Measurements from ENCODE around the gene TGM2. TPM values are rescaled to one million over a fixed set of nuclear protein-coding genes. Genes with fewer than 3 reads are reported as not detected.

Gene TGM2
- total RNA-seq, 1 donor = 1.9 TPM

- no peak for DNase-seq (ENCODE audit: low read depth in 2 of 3, low spot score in 2 of 3)
These were observed 13.0 kb upstream of the TGM2 start for GRCh38 chr20:38178065-38178491.

DNA sequence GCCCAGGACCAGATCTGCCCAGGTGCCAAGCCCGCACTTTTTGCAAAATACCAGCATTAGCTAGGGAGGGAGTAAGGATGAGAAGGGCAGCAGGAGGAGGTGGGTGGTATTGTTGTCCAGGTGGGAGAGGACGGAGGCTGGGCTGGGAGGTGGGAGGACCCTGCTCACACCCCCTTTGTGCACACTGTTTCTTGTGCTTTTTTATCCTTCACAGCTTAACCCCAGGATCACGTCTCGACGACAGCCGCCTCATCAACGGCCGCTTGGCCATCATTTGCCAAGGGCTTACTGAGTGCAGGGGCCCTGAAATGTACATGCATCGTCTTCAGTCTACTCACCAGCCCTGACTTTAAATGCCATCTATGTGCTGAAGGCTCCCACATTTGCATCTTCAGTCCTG is 12.1 kb upstream of the TGM2 start:
- DNase-seq (ENCODE audit: low read depth in 2 of 3, low spot score in 2 of 3) = no peak

DNA sequence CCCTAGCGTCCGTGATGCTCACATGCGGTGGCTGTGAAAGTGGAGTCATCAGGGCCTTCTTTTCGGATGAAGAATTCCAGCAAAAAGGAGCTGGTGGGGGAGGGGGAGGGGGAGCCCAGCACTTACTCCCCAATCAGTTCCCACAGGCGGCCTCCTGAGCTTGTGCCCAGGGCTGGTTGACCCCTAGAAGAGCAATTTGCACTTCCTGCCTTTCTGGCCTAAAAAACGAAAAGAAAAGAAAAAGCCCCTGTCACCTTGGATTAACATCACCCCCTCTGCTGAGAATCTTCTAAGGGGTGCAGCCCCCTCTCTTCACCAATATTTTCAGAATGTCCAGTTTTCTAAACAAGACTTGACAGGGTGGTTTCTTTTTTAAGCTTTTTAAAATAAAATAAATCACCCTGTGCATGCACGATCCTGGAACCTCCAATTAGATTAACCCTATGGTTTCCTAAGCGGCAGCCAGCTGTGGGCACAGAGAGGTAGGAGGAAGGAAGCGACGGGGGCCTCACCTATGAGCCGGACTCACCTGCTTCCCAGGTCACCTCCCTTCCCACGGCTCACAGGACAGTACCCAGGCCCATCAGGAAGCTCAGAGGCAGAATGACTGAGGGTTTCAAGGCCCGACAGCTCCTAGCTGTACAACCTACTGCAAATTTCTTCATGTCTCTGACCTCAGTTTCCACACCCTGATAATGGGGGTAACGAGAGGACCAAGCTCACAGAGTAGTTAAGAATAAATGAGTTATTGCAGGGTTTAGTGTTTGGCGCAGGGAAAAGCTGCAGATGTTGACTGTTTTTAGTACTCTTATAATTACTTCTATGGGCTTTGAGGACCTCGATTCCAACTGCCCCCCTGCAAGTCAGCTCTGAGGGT is 10.5 kb upstream of the TGM2 start:
- DNase-seq (ENCODE audit: low read depth in 2 of 3, low spot score in 2 of 3) = no peak

DNA sequence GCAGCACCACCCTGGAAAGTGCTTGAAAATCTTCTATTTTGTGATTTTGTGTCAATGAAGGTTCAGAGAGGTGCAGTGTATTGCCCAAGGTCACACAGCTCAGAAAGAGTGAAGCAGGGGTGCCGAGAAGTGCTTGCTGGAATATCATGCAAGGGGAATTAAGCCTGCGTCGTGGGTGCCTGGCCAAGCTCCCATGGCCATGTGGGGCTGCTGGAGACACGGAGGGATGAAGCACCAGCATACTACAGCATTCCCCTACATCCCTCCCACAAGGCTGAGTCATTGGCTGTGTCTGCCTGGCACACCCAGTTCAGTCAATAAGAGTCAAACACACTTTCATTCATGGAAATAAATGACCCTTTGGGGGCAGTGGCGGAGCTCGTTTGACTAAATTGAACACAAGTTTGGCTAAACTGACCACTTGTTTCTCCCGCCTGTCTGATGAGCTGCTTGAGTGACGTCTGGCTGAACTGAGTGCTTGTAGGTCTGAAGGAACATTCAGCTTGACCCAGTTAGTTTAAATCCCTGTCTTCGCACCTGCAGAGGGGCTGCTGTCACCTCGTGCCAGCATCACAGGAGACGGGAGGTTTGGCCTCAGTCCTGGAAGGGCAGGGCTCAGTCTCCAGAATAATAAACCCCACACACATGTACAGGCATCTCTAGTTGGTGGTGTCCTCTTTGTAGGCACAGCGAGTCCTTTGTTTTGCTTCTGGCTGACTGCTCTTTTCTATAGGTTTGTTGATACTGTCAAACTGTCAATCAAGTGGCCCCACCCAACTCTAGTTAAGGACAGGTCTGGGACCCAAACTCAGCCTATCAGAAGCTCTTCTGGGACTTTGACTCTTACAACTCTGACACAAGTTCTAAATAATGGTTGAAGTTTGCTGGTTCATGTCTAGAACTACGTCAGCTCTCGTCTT is 8.4 kb upstream of the TGM2 start:
- no peak for DNase-seq (ENCODE audit: low read depth in 2 of 3, low spot score in 2 of 3)

DNA sequence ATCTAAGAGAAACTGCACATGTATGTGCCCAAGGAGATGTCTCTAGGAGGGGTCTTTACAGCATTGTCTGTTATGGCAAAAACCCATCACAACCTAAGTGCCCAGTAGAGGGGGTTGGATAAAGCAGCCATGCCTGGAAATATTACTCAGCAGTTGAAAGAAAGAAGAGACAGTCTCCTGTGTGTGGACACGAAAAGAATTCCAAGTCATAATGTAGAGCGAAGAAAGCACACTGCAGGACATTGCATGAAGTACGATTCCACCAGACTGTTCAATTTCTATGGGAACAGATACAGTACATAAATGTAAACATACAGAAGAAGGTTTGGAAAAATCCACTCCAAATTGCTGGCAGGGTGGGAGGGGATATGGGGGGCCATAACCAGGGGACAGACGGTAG is 7.3 kb upstream of the TGM2 start:
- DNase-seq (ENCODE audit: low read depth in 2 of 3, low spot score in 2 of 3) = no peak

DNA sequence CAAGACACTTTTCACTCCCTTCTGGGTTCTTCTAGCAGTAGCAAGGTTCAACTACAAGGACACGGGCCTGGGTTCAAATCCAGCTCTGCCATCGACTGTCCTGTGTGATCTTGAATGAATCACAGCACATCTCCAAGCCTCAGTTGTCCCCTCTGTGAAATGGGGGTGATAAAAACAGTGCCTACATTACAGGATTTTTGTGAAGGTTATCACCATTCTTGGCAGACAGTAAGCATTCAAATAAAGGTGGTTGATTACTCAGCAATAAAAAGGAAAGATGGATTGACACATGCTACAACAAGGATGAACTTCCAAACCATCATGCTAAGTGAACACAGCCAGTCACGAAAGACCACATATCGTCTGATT is 6.6 kb upstream of the TGM2 start:
- no peak for DNase-seq (ENCODE audit: low read depth in 2 of 3, low spot score in 2 of 3)

DNA sequence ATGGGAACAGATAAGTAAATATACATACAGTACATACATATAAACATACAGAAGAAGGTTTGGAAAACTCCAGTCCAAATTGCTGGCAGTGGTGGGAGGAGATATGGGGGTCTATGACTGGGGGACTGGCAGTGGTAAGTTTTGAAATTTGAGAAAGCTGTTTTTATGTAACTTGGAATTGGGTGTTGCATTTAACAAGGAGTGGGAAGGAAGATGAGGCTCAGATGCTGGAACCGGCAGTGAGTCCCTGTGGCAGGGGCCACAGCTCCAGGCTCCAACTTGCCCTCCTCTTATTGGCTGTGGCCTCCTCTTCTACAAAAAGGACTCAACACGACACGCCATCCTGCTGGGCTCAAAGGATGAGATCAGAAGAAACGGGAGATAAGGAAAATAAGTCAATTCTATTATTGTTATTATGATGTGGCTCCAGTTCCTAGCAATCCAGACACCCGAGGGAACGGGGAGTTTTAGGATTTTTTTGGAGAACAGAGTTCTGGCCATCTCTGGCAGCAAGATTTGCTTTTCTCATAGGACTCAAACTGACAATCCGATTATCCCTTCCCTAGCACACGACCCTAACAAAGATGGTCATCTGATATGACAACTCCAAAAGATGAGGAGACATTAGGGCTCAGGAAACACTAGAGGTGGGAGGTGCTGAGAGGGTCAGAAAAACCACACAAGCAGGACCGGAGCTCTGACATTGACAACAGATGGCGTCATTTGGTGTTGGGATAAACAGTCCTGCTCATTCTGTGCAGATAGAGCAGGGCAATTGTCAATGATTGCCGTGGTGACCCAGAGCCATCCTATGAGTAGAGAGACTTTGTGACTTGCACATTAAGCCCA is 6.0 kb upstream of the TGM2 start:
- no peak for DNase-seq (ENCODE audit: low read depth in 2 of 3, low spot score in 2 of 3)

DNA sequence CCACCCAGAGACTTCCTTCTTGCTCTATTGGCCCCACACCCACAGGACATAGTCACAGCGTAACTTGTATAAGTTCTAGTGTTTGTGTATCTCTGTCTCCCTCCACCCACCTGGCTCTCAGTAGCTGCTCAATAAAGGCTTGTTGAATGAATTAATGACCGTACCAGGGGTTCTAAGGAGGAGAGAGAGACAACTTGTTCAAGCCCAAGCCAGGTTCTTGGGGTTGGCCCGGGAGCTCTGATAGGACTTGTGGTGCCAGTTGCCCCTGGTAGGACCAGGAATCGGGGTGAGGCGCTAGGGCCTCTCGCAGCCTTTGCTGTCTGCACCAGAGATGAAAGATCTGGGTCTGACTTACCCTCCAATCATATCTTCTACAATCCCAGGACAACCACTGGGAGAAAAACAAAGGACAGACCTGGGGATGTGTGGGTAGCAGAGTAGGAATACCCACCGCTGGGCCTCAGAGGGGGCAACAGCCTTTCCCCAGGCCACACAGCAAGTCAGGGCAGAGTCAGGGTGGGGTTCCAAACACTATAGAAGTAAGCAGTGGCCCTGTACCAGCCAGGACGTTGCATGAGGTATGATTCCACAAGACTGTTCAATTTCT is 5.3 kb upstream of the TGM2 start:
- DNase-seq (ENCODE audit: low read depth in 2 of 3, low spot score in 2 of 3) = no peak

GRCh38 chr20:38169636-38170193 is 4.6 kb upstream of the TGM2 start:
- no peak for DNase-seq (ENCODE audit: low read depth in 2 of 3, low spot score in 2 of 3)

GRCh38 chr20:38168791-38169589 is 3.9 kb upstream of the TGM2 start:
- DNase-seq (ENCODE audit: low read depth in 2 of 3, low spot score in 2 of 3) = no peak

DNA sequence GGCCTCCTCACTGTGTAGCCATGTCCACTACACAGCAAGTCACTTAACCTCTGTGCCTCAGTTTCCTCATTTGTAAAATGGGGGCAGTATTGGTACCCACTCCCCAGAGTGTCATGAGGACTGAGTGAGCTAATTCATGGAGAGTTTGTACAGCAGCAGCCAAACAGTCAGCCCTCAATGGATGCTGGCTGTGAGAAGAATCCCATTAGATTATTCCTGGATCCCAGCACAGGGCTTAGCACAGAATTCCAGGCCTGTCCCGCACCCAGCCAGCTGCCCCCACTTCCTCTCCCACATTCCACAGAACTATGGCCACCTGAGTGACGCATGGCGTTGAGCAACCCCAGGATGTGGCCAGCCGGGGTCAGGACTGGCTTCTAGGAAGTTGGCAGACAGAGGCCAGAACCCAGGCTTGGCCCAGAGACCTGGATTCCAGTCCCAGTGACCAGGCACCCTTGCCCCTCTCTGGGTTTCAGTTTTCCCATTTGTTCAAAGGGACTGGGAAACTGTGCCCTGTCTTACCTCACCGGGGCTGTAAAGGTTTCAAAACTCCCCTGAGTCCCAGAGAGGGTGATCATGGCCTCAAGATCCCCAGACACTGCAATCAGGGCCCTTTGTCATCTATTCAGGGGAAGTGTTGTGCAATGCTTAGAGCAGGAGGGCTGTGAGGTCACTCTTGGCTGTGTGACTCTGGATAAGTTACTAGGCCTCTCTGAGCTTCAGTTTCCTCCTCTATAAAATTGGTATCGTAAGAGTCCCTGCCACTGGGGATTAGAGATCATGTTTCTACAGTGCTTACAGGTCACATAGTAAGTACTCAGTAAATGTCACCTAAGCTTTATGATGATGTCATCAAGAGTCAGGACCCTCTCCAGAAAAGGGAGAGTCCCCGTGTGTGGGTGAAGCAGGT is 3.0 kb upstream of the TGM2 start:
- no peak for DNase-seq (ENCODE audit: low read depth in 2 of 3, low spot score in 2 of 3)

GRCh38 chr20:38167328-38167850 is 2.3 kb upstream of the TGM2 start:
- no peak for DNase-seq (ENCODE audit: low read depth in 2 of 3, low spot score in 2 of 3)

- no peak for DNase-seq (ENCODE audit: low read depth in 2 of 3, low spot score in 2 of 3)
These were observed 1.7 kb upstream of the TGM2 start for GRCh38 chr20:38166703-38167233.

DNA sequence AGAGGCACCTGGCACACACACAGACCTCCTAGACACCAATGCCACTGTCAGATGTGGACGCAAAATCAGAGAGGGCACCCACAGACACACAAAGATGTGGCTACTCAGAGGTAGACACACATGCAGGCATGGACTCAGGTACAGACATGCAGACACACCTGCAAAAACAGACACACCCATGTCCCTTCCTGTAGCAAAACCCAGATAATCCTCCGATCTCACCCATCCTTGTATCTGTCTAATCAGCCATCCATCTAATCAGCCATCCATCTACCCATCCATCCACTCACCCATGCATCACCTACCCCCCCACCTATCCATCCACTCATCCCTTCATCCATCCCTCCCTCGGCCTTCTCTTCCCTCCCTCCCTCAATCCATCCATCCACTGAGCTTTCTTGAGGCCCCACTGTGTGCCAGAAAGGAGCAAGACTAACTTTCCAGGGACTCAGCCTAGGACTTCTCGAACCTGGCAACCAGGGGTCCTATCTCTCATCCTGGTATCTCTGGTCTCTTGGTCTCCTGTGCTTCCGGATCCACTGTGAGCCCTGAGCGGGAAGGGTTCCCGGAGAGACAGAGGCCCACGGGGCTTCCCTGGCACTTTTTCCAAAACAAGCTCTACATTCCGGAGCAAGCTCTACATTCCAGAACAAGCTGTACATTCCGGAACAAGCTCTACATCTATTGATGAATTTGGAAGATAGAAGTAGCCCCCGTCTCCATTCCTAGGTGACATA is 1.1 kb upstream of the TGM2 start:
- DNase-seq (ENCODE audit: low read depth in 2 of 3, low spot score in 2 of 3) = no peak

GRCh38 chr20:38164624-38165088 is 414 bp downstream of the TGM2 start:
- DNase-seq (ENCODE audit: low read depth in 2 of 3, low spot score in 2 of 3) = no peak

DNA sequence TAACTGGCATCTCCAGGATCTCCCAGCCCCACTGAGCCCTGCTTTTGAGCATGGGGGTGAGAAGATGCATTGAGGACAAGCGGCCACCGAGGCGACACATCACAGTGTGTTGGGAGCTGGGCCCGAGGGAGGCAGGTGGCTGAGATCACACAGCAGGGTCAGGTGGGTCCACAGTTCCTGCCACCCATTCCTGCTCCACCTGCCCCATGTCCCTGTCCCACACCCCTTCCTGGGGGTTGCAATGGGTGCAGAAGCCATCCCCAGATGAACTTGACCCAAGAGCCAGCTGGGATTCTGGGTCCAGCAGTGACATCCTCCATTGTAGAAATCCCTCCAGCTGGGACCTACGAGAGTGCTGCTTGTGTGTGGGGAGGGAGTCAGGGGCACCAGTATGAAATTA is 1.0 kb downstream of the TGM2 start:
- DNase-seq (ENCODE audit: low read depth in 2 of 3, low spot score in 2 of 3) = no peak
